WTC11 (cell line): Measurements from ENCODE around the gene DNM3. TPM values are rescaled to one million over a fixed set of nuclear protein-coding genes. Genes with fewer than 3 reads are reported as not detected.

Experiments
- ATAC-seq: fragments of 200-7000 bp; cut with Tn5 transposase; 2 replicates; pipeline ENCODE4 v1.10.0; 2021; ENCODE audit warnings: mild to moderate bottlenecking, moderate library complexity
- CTCF ChIA-PET: fragments of 300-600 bp; sonication (Branson Sonifier 250); formaldehyde crosslinking; loops from one replicate; lab custom pipeline; 2021; ENCODE audit warnings: antibody characterized with exemption; lab: Charles Lee
- POLR2A ChIA-PET: fragments of 350-600 bp; sonication (Branson Sonifier 250); formaldehyde crosslinking; loops from one replicate; lab custom pipeline; 2021; ENCODE audit warnings: antibody characterized with exemption; lab: Charles Lee
- DNase-seq: peaks from one replicate; pipeline ENCODE4 v3.0.0; 2021; ENCODE audit warnings: low spot score
- H3K27ac Mint-ChIP-seq: 2 replicates; pipeline ENCODE4 v1.8.0; 2021; ENCODE audit warnings: mixed read lengths
- H3K27me3 Mint-ChIP-seq: 2 replicates; pipeline ENCODE4 v1.8.0; 2021; ENCODE audit warnings: low read depth, mild to moderate bottlenecking, moderate library complexity, mixed read lengths
- H3K36me3 Mint-ChIP-seq: 2 replicates; pipeline ENCODE4 v1.8.0; 2021; ENCODE audit warnings: mixed read lengths
- H3K4me1 Mint-ChIP-seq: 2 replicates; pipeline ENCODE4 v1.8.0; 2022; ENCODE audit warnings: mixed read lengths
- H3K4me3 Mint-ChIP-seq: 2 replicates; pipeline ENCODE4 v1.8.0; 2021; ENCODE audit warnings: mild to moderate bottlenecking, moderate library complexity, mixed read lengths
- H3K9me3 Mint-ChIP-seq: 2 replicates; pipeline ENCODE4 v1.8.0; 2021; ENCODE audit warnings: mixed read lengths
- E2F1 ChIP-seq: sonication (generic); formaldehyde crosslinking; IDR thresholded peaks from 2 replicates; pipeline ENCODE4 v1.8.0; 2022; ENCODE audit warnings: mild to moderate bottlenecking, missing genetic modification reagents
- ELF4 ChIP-seq: sonication (generic); formaldehyde crosslinking; IDR thresholded peaks from 2 replicates; pipeline ENCODE4 v1.8.1; 2022; ENCODE audit warnings: low read depth, mild to moderate bottlenecking, moderate library complexity, missing genetic modification reagents
- FOXJ3 ChIP-seq: sonication (generic); formaldehyde crosslinking; IDR thresholded peaks from 2 replicates; pipeline ENCODE4 v1.9.0; 2021; ENCODE audit warnings: missing genetic modification reagents, mild to moderate bottlenecking, borderline replicate concordance
- FOXP4 ChIP-seq: sonication (generic); formaldehyde crosslinking; IDR thresholded peaks from 2 replicates; pipeline ENCODE4 v1.8.0; 2022; ENCODE audit warnings: mild to moderate bottlenecking, missing genetic modification reagents
- GABPB1 ChIP-seq: sonication (generic); formaldehyde crosslinking; IDR thresholded peaks from 2 replicates; pipeline ENCODE4 v1.8.1; 2023; ENCODE audit warnings: mild to moderate bottlenecking, missing genetic modification reagents
- GTF2I ChIP-seq: fragments of 250-450 bp; sonication (Bioruptor Pico); conservative IDR thresholded peaks from 2 replicates; pipeline ENCODE4 v1.4.0; 2021; ENCODE audit warnings: mild to moderate bottlenecking
- HMGA2 ChIP-seq: fragments of 250-450 bp; sonication (Bioruptor Pico); IDR thresholded peaks from 2 replicates; pipeline ENCODE4 v1.4.0; 2021; ENCODE audit warnings: mild to moderate bottlenecking, moderate library complexity
- MAX ChIP-seq: sonication (generic); formaldehyde crosslinking; IDR thresholded peaks from 2 replicates; pipeline ENCODE4 v1.8.0; 2022; ENCODE audit warnings: mild to moderate bottlenecking, missing genetic modification reagents
- MYBL2 ChIP-seq: sonication (generic); formaldehyde crosslinking; IDR thresholded peaks from 2 replicates; pipeline ENCODE4 v1.8.1; 2023; ENCODE audit warnings: mild to moderate bottlenecking, moderate library complexity, missing genetic modification reagents
- NFYB ChIP-seq: sonication (generic); formaldehyde crosslinking; conservative IDR thresholded peaks from 2 replicates; pipeline ENCODE4 v1.8.0; 2022; ENCODE audit warnings: low read depth, missing genetic modification reagents
- RELA ChIP-seq: sonication (generic); formaldehyde crosslinking; IDR thresholded peaks from 2 replicates; pipeline ENCODE4 v1.8.1; 2022; ENCODE audit warnings: missing genetic modification reagents, mild to moderate bottlenecking, borderline replicate concordance
- SMAD3 ChIP-seq: sonication (generic); formaldehyde crosslinking; IDR thresholded peaks from 2 replicates; pipeline ENCODE4 v1.8.0; 2022; ENCODE audit warnings: missing genetic modification reagents, mild to moderate bottlenecking, borderline replicate concordance
- TCF7 ChIP-seq: sonication (generic); formaldehyde crosslinking; IDR thresholded peaks from 2 replicates; pipeline ENCODE4 v1.8.0; 2022; ENCODE audit warnings: mild to moderate bottlenecking, low read depth, missing genetic modification reagents, moderate library complexity
- ZNF121 ChIP-seq: sonication (generic); formaldehyde crosslinking; IDR thresholded peaks from 2 replicates; pipeline ENCODE4 v1.8.0; 2023; ENCODE audit warnings: missing genetic modification reagents
- ZNF317 ChIP-seq: sonication (generic); formaldehyde crosslinking; IDR thresholded peaks from 2 replicates; pipeline ENCODE4 v1.8.1; 2023; ENCODE audit warnings: low read depth, mild to moderate bottlenecking, moderate library complexity, missing genetic modification reagents, borderline replicate concordance
- ZNF532 ChIP-seq: fragments of 250-450 bp; sonication (Bioruptor Pico); IDR thresholded peaks from 2 replicates; pipeline ENCODE4 v1.9.0; 2021; ENCODE audit warnings: mild to moderate bottlenecking, borderline replicate concordance
- total RNA-seq: library from RNA; stranded (reverse); gene quantifications from 3 replicates; pipeline ENCODE4 v1.2.3, GENCODE V29; 2021
- TF ChIP-seq, protein P1 (sequence below): sonication (generic); formaldehyde crosslinking; IDR thresholded peaks from 2 replicates; pipeline ENCODE4 v1.8.1; 2023; ENCODE audit warnings: mild to moderate bottlenecking, missing genetic modification reagents, borderline replicate concordance

Gene DNM3
- total RNA-seq, 1 experiment from 2014 or later, result 1.9 TPM

DNA sequence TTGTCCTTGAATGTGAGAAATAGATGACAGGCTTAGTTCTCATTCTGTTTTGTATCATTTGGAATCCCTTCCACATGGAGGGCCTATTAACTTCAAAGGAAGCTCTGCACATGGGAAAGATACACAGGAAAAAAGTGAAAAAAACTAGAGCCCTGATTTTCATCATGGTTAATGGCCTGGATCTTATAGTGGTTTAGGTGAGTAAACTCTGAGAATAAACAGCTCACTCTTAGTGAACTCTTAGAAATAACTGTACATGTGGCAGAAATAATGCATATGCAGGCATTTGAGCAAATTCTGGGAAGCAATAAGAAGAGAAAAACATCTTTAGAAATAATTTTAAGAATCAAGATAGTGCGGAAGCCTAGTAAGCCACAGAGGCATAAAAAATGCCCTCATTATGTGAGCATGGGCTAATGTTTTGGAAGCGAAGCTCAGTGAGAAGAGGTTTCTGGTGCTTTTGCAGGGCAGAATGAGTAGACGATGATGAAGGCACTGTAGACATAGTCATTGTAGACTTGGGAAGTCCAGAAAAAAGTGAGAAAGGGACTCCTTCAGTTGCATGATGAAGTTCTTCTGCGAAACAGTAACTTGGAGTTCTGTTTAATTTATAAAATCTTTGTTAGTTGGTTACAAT is 279.9 kb downstream of the DNM3 start:
- Mint-ChIP-seq H3K27ac (no peak overlapping the region), H3K4me1 (no peaks in the 10 kb centered on the region), H3K9me3 (peaks cover 7% of the 10 kb centered on the region), H3K36me3 (no peaks in the 10 kb centered on the region), H3K4me3 (no peak overlapping the region), H3K27me3 (no peaks in the 10 kb centered on the region)
- CTCF ChIA-PET, result no interaction called here
- ATAC-seq (no peak), DNase-seq (no peak)
- POLR2A ChIA-PET, result no interaction called here
- TF ChIP-seq MAX (no peak), E2F1 (no peak), GABPB1 (CRISPR knock-in tag) (no peak), MYBL2 (CRISPR knock-in tag) (no peak), FOXJ3 (CRISPR knock-in tag) (no peak), HMGA2 (CRISPR knock-in tag) (no peak)

- ATAC-seq (no peak), DNase-seq (no peak)
- Mint-ChIP-seq H3K27me3 (no peaks in the 10 kb centered on the region), H3K36me3 (no peaks in the 10 kb centered on the region), H3K27ac (no peak overlapping the region), H3K4me1 (no peaks in the 10 kb centered on the region), H3K9me3 (peaks cover 7% of the 10 kb centered on the region), H3K4me3 (no peak overlapping the region)
- CTCF ChIA-PET, result no interaction called here
- POLR2A ChIA-PET, result no interaction called here
- no peak for TF ChIP-seq NFYB (CRISPR knock-in tag)
- no peak for TF ChIP-seq GTF2I (CRISPR knock-in tag)
- TF ChIP-seq, protein P1, sequence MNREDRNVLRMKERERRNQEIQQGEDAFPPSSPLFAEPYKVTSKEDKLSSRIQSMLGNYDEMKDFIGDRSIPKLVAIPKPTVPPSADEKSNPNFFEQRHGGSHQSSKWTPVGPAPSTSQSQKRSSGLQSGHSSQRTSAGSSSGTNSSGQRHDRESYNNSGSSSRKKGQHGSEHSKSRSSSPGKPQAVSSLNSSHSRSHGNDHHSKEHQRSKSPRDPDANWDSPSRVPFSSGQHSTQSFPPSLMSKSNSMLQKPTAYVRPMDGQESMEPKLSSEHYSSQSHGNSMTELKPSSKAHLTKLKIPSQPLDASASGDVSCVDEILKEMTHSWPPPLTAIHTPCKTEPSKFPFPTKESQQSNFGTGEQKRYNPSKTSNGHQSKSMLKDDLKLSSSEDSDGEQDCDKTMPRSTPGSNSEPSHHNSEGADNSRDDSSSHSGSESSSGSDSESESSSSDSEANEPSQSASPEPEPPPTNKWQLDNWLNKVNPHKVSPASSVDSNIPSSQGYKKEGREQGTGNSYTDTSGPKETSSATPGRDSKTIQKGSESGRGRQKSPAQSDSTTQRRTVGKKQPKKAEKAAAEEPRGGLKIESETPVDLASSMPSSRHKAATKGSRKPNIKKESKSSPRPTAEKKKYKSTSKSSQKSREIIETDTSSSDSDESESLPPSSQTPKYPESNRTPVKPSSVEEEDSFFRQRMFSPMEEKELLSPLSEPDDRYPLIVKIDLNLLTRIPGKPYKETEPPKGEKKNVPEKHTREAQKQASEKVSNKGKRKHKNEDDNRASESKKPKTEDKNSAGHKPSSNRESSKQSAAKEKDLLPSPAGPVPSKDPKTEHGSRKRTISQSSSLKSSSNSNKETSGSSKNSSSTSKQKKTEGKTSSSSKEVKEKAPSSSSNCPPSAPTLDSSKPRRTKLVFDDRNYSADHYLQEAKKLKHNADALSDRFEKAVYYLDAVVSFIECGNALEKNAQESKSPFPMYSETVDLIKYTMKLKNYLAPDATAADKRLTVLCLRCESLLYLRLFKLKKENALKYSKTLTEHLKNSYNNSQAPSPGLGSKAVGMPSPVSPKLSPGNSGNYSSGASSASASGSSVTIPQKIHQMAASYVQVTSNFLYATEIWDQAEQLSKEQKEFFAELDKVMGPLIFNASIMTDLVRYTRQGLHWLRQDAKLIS, result no peak
- TF ChIP-seq ZNF121 (CRISPR knock-in tag), result no peak
- no peak for TF ChIP-seq SMAD3 (CRISPR knock-in tag)
- TF ChIP-seq ELF4 (CRISPR knock-in tag), result no peak
- TF ChIP-seq RELA (CRISPR knock-in tag), result no peak
- TF ChIP-seq FOXP4, result no peak
- no peak for TF ChIP-seq ZNF317 (CRISPR knock-in tag)
- TF ChIP-seq ZNF532, result no peak
- no peak for TF ChIP-seq TCF7 (CRISPR knock-in tag)
These were observed 281.1 kb downstream of the DNM3 start for GRCh38 chr1:172122381-172122780.
